Measurements from ENCODE around the gene ATG4C.
"Not testable (repeated sequence)": the region's sequence is repeated elsewhere in the genome, so short reads cannot be mapped to it uniquely, and the experiment has no call there.

The ATG4C gene

DNA sequence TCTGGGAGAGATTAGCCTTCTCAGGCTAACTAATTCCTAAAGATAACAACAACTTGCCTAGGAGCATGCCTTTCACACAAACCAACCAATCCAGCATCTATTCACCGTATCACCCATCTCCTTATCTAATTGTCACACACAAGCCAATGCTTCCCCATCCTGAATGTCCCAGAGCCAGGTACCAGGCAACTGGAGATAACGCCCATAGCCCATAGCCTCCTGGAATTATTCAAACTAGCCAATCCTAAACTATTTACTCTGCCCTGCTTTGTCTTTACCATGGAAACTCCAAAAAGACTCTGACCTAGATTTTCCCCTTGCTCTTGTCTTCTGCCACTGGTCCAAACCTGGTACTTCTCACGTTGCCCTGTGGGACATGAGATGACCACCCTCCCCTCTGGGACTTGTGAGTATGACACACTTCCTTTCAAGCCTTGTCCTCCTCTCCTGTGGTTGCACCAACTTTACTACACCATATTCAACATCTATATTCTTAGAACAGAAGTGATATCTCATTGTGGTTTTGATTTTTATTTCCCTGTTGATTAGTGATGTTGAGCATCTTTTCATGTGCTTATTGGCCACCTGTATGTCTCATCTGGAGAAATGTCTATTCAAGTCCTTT lies 8.8 kb upstream of the ATG4C start:
- DNase-seq (ENCODE audit: low read depth): no peak

DNA sequence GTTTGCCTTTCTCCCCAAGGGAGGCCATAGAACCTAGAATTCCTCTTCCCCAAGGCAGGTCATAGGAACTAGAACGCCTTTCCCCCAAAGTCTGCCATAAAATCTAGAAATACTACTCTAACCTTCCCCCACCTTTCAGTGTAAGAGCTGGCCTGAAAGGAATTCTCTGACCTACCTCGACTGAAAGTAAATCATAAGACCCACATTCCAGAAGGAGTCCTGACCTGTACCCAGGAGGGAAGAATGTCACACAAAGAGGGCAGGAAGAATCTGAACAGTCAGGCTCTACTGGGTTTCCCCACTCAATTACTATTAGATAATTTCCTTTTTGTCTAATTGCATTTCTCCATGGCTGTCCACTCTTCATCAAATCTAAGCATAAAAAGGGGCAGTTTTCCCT lies 5.7 kb upstream of the ATG4C start:
- DNase-seq (ENCODE audit: low read depth): no peak

DNA sequence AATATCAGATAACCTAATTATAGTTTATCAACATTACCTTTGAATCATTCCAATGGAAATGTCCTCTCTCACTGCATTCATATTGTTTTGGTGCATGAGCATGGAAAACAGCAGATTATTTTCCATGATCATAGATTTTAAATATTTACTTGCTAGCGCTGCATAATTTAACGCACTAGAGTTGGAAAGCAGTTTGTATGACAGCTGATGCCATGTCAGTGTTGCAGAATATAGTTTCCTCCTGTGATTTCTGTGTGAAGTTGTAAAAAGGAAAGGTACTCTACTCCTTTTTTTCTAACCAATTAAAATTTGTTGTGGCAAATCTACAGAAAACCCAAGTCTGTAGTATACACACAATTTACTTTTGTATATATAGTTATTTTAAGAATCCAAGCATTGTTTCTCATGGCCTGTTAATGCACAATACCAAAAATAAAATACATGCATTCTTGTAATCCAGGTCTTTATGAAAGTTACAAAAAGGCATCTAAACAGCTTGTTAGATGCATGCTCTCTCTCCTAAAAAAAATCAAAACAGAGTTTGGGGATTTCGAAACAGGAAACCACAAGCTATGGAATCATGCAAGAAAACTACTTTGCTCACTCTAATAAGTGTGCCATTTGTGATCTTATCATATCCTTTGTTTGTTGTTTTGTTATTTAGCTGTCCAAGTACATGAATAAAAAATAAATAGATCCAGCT lies 1.9 kb upstream of the ATG4C start:
- DNase-seq (ENCODE audit: low read depth): no peak

DNA sequence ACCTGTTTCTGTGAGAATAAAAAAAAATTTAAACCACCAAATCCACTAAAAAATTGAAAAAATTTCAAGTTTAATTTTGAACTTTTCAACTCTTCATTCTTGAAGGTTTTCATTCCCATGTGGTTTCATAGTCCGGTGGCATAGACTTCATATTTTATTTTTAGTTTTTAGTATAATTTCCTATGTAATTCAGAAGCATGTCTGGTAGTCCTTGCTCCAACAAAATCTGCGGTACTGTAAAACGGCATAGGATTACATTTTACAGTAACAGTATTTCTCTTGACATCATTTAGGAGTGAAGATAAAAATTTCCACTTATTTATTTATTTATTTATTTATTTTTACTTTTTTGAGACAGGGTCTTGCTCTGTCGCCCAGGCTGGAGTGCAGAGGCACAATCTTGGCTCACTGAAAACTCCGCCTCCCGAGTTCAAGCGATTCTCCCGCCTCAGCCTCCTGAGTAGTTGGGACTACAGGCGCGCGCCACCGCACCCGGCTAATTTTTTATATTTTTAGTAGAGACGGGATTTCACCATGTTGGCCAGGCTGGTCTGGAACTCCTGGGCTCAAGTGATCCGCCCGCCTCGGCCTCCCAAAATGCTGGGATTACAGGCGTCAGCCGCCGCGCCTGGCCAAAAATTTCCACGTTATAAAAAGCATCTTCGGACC lies 1.3 kb upstream of the ATG4C start:
- DNase-seq (ENCODE audit: low read depth): not testable (repeated sequence)

DNA sequence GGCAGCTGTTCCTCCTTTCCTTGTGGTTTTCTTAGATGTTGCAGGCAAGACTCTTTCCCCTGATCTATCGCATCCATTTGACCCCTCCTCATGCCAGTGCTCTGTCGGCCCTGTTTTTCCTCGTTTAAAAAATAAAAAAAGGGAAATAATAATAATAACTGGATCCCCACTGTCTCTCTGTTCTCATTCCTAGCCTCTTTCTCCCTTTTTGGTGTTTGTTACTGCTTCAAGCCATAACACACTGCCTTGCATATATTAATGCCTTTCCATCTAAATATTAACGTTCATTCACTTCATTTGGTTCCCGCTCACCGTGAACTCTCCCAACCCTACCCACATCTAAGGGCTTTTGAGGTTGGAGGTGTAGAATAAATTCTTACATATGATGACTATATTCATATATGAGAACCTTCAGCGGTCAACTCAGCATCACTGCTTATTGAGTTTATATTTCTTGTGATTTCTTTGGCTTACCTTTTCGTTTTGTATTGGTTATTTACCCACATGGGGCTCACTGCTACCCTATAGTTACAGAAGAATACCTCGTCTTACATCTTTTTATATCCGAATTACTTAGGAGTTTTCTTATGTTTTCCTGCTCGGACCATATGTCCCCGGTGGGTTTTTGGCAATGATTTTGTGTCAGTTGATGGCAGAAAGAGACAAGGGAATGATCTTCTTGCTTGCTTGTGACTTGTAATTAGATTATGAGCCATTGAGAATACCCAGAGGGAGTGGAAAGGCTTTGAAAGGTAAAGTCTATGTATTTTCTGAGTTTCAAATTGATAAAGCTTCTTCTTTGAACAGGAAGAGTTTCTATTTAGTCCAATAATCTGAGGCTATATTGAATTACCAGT lies 805 bp downstream of the ATG4C start:
- no peak for DNase-seq (ENCODE audit: low read depth)

DNA sequence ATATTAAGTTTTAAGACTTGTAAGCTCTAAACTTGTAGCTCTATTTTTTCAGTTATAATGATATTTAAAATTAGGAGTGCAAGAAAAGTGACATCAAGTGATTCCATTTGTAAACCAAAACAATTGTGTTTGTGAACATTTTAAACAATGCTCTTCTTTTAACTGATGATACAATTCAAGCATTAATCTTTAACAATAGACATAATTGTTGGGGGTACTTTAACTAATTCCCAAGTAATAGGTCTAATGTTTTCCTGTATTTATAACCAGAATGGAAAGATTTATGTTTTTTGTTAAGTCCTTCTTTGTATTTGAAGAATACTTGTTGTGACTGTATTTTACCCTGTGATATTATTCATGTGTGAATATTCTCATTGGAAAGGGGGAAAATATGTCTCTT lies 6.8 kb downstream of the ATG4C start:
- DNase-seq (ENCODE audit: low read depth): no peak

DNA sequence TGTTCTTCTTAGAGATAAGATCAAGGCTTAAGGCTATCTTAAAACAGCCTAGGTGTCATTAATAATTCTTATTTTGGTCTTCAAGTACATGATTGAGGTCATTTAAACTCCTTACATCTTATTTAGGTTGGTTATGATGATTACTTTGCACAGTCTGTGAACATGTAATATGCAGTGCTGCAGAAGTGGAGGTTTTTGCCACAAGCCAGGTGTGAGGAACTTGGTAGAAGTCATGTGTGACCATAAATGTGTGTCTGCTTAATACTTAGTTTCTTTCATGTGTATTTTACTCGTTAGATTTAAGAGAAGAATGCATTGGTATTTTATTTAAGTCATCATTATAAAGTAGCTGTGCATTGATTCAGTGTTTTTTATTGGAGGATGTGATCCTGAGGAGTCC lies 10.1 kb downstream of the ATG4C start:
- no peak for DNase-seq (ENCODE audit: low read depth)

DNA sequence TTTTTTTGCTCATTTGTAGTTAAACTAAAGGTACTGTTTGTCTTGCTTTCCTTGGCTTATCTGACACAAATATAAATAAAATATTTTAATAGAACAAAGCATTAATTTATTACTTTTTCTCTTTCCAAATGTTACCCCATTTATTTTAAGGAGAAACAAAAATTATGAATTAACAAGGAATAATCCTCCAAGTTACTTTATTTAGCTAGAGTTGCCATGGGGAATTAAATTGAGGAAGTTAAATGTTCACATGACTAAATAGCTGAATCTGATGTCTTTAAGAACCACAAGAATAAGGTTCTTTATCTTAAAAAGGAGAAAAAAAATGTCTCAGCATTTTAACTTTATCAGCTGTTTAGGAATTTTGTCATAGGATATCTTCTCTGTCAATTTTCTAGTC lies 12.3 kb downstream of the ATG4C start:
- no peak for DNase-seq (ENCODE audit: low read depth)

DNA sequence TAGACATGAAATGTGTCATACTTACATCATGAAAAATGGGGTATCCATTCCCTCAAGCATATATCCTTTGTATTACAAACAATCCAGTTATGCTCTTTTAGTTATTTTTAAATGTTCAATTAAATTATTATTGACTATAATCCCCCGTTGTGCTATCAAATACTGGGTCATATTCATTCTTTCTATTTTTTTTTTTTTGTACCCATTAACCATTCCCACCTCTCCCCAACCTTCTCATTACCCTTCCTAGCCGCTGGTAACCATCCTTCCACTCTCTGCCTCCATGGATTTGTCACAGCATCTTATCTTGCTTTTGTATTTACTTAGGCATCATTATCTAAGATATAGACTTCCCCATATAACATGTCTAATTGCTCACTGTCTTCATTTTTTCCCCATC lies 15.8 kb downstream of the ATG4C start:
- DNase-seq (ENCODE audit: low read depth): no peak

DNA sequence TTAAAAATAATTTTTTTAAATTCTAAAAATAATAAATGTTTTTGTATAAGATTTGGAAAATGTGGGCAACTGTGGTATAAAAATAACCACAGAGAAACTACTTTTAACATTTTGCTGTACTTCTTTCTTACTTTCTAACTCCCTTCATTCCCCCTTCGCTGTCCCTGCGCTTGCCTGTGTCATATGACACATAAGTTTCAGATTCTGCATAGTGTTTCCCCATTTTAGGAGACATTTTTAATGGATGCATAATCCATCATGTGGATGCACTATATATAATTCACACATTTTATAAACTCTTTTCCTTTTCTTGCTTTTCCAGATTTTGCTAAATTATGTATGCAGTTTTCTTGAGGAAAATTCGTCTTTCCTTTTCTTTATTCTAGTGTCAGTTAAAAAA lies 16.3 kb downstream of the ATG4C start:
- no peak for DNase-seq (ENCODE audit: low read depth)

DNA sequence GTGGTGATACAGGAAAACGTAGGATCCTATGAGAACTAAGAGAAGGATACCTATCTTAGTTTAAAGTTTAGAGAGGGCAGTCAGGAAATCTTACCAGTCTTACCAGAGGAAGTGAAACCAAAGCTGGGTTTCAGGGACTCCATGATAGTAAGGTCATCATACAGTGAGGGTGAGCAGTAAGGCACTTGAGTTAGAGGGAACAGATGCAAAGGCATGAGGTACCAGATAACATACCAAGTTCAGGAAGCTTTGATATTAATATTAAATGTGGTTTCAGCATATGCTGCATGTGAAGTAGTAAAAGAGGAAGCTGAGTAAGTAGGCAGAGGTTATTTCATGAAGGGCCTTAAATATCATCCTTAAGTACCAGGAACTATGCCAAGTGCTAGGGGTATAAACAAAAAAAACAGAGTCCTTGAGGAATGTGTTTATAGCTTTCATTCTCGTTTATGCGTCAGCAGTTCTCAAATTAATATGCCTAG lies 16.9 kb downstream of the ATG4C start:
- no peak for DNase-seq (ENCODE audit: low read depth)

DNA sequence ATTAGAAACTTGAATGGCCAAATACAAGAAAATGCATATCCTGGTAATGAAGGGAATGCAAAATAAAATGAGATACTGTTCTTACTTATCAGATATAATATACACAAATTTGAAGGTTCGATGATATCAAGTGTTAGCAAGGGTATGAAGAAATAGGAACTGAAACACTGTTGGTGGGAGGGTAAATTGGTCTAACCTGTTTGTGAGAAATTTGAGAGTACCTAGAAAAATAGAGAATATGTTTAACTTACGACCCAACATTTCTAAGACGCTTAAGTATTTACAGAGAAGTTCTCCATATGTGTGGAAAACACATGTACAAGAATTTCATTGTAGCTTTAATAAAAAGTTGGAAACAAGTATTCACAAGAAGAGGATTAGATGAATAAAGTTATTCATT lies 25.9 kb downstream of the ATG4C start:
- no peak for DNase-seq (ENCODE audit: low read depth)

DNA sequence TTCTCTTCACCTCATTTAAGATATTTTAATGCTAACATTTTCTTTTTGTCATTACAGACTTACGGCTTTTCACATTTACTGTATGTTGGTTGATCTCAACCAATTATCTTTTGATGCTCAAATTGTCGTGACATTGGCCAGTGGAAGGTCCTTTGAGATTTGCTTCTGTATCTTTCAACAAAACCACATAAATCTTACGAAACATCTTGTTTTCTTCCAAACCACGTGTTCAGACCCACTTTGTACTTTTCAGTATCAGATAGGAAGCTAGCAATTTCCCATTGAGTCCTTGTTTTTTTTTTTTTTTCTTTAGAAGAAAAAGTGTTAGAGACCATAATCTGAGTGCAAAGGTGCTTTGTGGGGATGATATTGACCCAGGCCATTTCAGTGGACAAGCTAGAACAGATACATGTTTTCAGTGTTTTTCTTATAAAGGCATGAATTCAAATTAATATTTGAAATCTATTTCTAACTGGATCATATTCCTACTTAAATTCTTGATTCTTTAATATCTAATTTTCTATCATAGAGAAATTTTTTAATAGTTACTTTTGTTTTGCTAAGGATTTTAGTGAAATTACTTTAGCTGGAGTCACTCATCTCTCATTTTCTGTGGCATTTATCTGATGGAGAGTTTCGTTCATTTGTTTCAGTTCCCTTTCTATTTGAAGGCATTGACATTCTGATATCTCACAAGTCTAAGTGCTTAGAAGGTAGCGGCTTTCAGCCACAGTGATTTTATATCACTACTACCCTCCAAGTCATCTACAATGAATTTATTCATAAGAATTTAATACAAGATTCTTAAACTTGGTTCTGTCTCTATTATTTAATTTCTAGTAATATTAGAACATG lies 26.7 kb downstream of the ATG4C start:
- DNase-seq (ENCODE audit: low read depth): no peak

DNA sequence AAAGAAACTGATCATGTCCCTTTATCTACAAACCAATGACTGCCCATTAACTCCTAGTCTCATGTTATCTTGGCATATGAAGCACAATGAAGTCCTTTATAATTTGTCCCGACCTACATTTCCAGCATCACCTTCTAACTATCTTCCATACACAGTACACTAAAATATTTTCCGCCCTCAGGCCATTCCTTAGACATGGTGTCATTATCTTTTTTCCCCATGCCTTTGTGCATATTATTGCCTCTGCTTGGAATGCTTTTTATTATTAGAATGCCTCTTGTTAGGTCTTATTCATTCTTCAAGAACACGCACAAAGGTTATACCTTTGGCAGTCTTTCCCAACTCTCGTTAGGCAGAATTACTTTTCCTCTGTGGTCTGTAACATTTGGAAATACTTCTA lies 39.6 kb downstream of the ATG4C start:
- DNase-seq (ENCODE audit: low read depth): no peak

DNA sequence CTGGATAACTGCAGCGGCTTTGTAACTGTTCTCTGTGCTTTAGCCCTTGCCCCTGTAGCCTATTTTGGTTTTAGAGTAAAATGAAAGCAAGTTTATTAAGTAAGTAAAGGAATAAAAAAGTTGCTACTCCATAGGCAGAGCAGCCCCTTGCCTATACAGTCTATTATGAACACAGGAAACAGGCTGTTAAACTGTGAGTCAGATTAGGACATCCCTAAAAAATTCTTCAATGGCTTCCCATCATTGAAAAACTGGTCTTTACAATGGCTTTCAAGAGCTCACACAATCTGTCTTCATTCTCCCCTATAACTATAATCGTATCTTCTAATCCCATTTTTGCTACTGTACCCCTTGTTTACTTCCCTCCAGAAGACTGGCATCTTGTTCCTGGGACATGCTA lies 43.0 kb downstream of the ATG4C start:
- DNase-seq (ENCODE audit: low read depth): no peak

DNA sequence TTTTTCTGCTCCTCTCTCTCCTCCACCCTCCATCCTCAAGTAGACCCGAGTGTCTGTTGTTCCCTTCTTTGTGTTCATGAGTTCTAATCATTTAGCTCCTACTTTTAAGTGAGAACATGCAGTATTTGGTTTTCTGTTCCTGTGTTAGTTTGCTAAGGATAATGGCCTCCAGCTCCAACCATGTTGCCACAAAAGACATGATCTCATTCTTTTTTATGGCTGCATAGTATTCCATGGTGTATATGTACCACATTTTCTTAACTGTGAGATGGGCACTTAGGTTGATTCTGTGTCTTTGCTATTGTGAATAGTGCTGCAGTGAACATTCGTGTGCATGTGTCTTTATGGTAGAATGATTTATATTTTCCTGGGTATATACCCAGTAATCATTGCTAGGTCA lies 43.9 kb downstream of the ATG4C start:
- not testable (repeated sequence) for DNase-seq (ENCODE audit: low read depth)

DNA sequence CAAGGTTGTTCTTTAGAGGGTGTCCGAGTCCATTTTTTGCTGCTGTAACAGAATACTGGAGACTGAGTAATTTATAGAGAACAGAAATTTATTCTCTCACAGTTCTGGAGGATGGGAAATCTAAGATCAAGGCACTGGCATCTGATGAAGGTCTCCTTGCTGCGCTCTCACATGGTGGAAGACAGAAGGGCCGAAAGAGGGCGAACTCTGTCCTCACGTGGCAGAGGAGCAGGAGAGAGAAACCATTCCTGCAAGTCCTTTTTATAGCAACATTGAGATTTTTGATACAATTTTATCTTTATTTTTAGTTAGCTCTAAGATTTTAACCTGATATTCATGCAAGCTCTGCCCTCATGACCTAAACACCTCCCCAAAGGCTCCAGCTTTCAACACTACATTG lies 48.3 kb downstream of the ATG4C start:
- DNase-seq (ENCODE audit: low read depth): no peak

DNA sequence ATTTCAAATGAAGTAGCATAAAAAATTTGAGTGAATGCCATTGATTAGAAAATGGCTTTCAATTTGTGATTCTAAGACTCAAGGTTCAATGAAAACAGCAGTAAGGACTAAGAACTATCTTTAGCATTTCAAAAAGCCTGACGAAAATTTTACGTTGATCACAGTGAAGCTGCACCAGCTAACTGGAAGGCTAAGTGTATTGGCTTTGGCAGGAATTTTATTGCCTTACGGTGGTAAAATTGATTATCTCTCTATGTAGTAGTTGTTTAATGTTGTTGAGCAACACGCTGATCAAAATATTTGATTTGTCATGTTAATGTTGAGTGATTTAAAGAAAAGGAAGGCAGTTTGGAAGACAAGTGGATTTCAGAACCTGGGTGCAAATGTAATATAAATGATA lies 49.6 kb downstream of the ATG4C start:
- DNase-seq (ENCODE audit: low read depth): no peak

DNA sequence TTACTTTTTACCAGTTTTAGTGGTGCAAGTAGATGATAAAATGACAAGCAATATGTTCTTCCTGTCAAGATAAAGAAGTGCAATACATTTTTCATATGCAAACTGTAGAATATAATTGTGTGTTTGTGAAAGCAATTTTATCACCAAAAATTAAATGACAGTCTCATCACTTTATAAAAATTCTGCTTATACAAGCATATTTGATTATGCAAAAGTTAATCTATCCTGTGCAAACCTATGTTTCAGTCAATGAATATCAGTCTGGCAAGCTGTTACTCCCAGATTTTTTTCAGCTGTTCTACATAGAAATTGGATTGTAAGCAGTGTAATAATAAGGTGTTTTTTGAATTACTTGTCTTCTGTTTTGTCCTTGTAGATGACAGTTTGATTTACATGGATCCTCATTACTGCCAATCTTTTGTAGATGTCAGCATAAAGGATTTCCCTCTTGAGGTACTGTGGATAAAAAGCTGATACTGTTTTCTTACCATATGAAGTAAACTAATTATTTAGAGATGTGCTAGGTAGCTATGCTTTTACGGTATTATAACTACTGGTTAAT lies 50.5 kb downstream of the ATG4C start:
- no peak for DNase-seq (ENCODE audit: low read depth)

DNA sequence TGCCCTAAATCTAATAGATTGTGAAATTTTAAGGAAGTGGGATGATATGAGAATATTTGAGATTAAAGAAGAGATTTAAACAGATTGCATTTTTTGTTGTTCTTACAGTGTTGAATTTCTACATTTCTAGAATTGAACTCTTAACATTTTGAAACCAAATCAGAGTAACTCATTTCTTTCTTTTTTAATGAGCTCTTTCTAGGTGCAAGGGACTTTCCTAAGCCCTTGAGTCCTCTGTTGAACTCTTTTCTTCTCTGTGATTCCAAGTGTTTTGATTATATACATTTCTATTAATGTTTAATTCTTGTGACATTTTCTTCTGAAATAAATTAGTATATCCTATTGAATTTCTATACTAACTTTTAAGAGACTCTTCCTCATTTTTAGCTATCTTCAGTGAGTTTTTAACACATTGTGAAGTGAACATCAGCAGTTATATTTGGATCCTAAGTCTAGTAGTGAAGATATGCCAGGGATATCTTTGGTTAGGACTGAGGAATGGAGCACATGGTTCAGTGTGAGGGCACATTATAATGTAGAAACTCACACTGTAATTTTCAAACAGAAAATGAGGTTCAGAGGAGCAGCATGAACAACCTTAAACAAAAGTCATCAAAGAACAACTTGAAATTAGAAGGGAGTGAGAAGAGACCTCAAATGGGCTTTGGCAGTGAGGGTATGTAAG lies 53.1 kb downstream of the ATG4C start:
- no peak for DNase-seq (ENCODE audit: low read depth)

DNA sequence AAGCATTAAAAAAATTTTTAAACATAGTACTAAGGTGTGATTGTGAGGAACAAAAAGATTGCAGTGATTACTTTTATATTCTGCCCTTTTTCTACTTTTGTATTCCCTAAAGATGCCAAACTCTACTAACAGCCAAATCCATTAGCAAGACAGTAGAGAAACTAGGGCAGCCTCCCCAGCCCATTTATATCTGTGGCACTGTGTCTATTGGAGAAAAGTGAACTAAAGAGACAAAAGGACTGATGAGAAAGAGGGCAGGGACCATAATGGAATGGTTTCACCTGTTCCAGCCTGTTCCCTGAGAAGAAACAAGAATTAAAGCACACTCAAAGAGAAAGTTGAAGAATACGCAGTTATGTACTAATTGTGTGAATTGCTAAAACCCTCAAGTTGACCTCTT lies 56.6 kb downstream of the ATG4C start:
- no peak for DNase-seq (ENCODE audit: low read depth)

Data from stimulated activated CD8-positive, alpha-beta memory T cell treated with anti-CD3 and anti-CD28 coated beads, Interleukin-4, amount 100 ng/mL, for 24 hours (primary cell).